Ovary (tissue), 9 donors: ENCODE measurements around the gene NSUN6. TPM values are rescaled to one million over a fixed set of nuclear protein-coding genes. Genes with fewer than 3 reads are reported as not detected.

Experiments
- DNase-seq, 5 donors: peaks; one replicate each; pipeline ENCODE4 v3.0.0-alpha.2; 2019 to 2020
- H3K27ac ChIP-seq, 2 donors: fragments of 200-600 bp; one replicate each; pipeline versions ENCODE4 v1.5.1 to v1.8.0; 2019 to 2022
- H3K27me3 ChIP-seq: fragments of 200-600 bp; one replicate; pipeline ENCODE4 v1.8.0; 2022
- H3K36me3 ChIP-seq: fragments of 200-600 bp; sonication (generic); one replicate; pipeline ENCODE4 v1.5.1; 2019
- H3K4me1 ChIP-seq: one replicate; pipeline ENCODE4 v1.8.1; 2013; ENCODE audit warnings: mild to moderate bottlenecking, moderate library complexity; ENCODE audit not compliant: insufficient read depth
- H3K4me3 ChIP-seq: fragments of 200-600 bp; sonication (generic); one replicate; pipeline ENCODE4 v1.5.1; 2017
- H3K9me3 ChIP-seq, 2 donors: fragments of 200-600 bp in 1 of 2; sonication (generic) in 1 of 2; one replicate each; pipeline versions ENCODE4 v1.5.1 to v1.8.1; 2013 to 2019; ENCODE audit warnings: mild to moderate bottlenecking in 1 of 2, moderate library complexity in 1 of 2
- EP300 ChIP-seq: sonication (generic); formaldehyde crosslinking; IDR thresholded peaks from one replicate; pipeline ENCODE4 v1.6.1; 2017; ENCODE audit warnings: antibody characterized with exemption
- POLR2A ChIP-seq: fragments of 450-650 bp; IDR thresholded peaks from one replicate; pipeline ENCODE4 v1.6.1; 2017; ENCODE audit warnings: antibody characterized with exemption, mild to moderate bottlenecking, moderate library complexity
- WGBS, 3 donors: extraction: QIAGEN DNeasy Blood & Tissue Kit in 1 of 3; methylation state at CpG; one replicate each; pipeline versions ENCODE4 v1.1.5 to v1.1.7; 2013 to 2017; 5-methylcytosine and 5-hydroxymethylcytosine counted together
- intact Hi-C, 4 donors: fragments of 100-400 bp; cut with DNase I; formaldehyde crosslinking; loops; one replicate each; pipeline versions ENCODE4 v1.11.0 to v1.15.1; 2022 to 2023
- polyA plus RNA-seq, 2 donors: library from polyadenylated mRNA; stranded (reverse); fragments of 200-250 nt in 1 of 2; fragments of 350-450 nt in 1 of 2; fragmentation: Illumina TruSeq in 1 of 2; extraction: RNeasy Lipid Tissue Mini Kit (QIAGEN cat#74804) in 1 of 2; gene quantifications; one replicate each; pipeline ENCODE4 v1.2.3, GENCODE V29; 2013 to 2014
- total RNA-seq, 7 donors: library from RNA; depleted of rRNA in 2 of 7; stranded (reverse); fragments of >200 nt in 2 of 7; fragmentation: NEBNext Ultra II Directional in 3 of 7; extraction: Animal tissue kit (Norgen Biotek cat#: 25700) in 3 of 7; gene quantifications; one replicate each; pipeline versions ENCODE4 v1.1.0 to v1.2.4, GENCODE V29; 2016 to 2023
- TF ChIP-seq, protein P1 (sequence below), 3 donors: fragments of 450-650 bp in 2 of 3; fragments of 200-600 bp in 1 of 3; IDR thresholded peaks; one replicate each; pipeline versions ENCODE4 v1.5.1 to v1.8.0; 2016 to 2022; ENCODE audit warnings: antibody characterized with exemption in 3 of 3, mild to moderate bottlenecking in 1 of 3
- donor health status: DM: no; HTN: no; CAD: no; lungs with moderate emphysema.
- donor health status: DM: no; HTN: no; CAD: no.
- donor health status: Bipolar disorder and iron deficiency.
- donor health status: DM: yes; HTN: yes; CAD: no.
- donor health status: DM: no; HTN: no; CAD: no.
- donor health status: DM: yes; HTN: yes; CAD: no.

The NSUN6 gene
- total and polyA plus RNA-seq, 9 donors: 8.9 to 19.5 (median 15.0) TPM

GRCh38 chr10:18516851-18517250 is 134.5 kb downstream of the NSUN6 start:
- Histone ChIP-seq H3K9me3 (no peaks in the 10 kb centered on the region), H3K27ac (no peak overlapping the region), H3K4me3 (no peak overlapping the region), H3K4me1 (no peaks in the 10 kb centered on the region), H3K36me3 (no peaks in the 10 kb centered on the region), H3K27me3 (no peaks in the 10 kb centered on the region)
- TF ChIP-seq EP300 (no peak), POLR2A (no peak)
- TF ChIP-seq, protein P1, sequence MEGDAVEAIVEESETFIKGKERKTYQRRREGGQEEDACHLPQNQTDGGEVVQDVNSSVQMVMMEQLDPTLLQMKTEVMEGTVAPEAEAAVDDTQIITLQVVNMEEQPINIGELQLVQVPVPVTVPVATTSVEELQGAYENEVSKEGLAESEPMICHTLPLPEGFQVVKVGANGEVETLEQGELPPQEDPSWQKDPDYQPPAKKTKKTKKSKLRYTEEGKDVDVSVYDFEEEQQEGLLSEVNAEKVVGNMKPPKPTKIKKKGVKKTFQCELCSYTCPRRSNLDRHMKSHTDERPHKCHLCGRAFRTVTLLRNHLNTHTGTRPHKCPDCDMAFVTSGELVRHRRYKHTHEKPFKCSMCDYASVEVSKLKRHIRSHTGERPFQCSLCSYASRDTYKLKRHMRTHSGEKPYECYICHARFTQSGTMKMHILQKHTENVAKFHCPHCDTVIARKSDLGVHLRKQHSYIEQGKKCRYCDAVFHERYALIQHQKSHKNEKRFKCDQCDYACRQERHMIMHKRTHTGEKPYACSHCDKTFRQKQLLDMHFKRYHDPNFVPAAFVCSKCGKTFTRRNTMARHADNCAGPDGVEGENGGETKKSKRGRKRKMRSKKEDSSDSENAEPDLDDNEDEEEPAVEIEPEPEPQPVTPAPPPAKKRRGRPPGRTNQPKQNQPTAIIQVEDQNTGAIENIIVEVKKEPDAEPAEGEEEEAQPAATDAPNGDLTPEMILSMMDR (IDR thresholded peaks at IDR 0.05): no peak
- 92 to 94% (median 92%) methylated on average over 3 of the region's 3 CpGs for WGBS, 3 donors
- no peak for DNase-seq
- intact Hi-C loops: no loop called here

DNA sequence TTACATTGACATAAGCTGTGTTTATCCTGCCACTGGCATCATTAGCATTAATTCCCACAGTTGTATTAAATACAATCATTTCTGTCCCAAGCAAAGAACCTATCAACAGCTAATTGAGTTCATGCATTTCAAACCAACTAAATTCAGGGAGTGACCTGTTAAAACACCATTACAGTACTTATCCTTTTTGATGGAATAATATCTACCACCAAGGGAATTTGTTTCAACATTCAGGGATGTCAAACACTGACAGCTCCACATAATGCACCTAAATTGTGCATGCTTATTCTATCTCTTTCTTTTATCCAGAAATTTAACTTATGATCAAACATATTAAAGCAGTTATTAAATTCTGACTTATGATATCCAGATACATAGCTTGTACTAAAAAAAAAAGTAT is 136.8 kb downstream of the NSUN6 start:
- no peak overlapping the region for H3K4me3 ChIP-seq
- H3K27me3 ChIP-seq: no peaks in the 10 kb centered on the region
- no peak overlapping the region for H3K27ac ChIP-seq
- no peaks in the 10 kb centered on the region for H3K36me3 ChIP-seq
- H3K9me3 ChIP-seq: no peaks in the 10 kb centered on the region
- TF ChIP-seq EP300 (no peak), POLR2A (no peak)
- TF ChIP-seq, protein P1 (IDR thresholded peaks at IDR 0.05): no peak
- intact Hi-C loops: no loop called here
- H3K4me1 ChIP-seq: no peaks in the 10 kb centered on the region
- no peak for DNase-seq

GRCh38 chr10:18508587-18508986 is 142.8 kb downstream of the NSUN6 start:
- H3K4me3 ChIP-seq: no peak overlapping the region
- H3K27ac ChIP-seq: no peak overlapping the region
- no peaks in the 10 kb centered on the region for H3K9me3 ChIP-seq
- WGBS, 3 donors: 78 to 87% (median 86%) methylated on average over 4 of the region's 4 CpGs
- H3K4me1 ChIP-seq: peaks cover 1% of the 10 kb centered on the region
- TF ChIP-seq POLR2A (no peak), EP300 (no peak)
- TF ChIP-seq, protein P1 (IDR thresholded peaks at IDR 0.05): no peak
- no peaks in the 10 kb centered on the region for H3K27me3 ChIP-seq
- intact Hi-C loops: no loop called here
- no peaks in the 10 kb centered on the region for H3K36me3 ChIP-seq
- DNase-seq: no peak

- intact Hi-C loops: no loop called here
- no peak overlapping the region for H3K4me3 ChIP-seq
Observed at GRCh38 chr10:18505456-18506118, 145.8 kb downstream of the NSUN6 start.

More at GRCh38 chr10:18505456-18506118, 145.8 kb downstream of the NSUN6 start:
- H3K9me3 ChIP-seq: no peaks in the 10 kb centered on the region
- no peak for TF ChIP-seq POLR2A
- TF ChIP-seq, protein P1 (IDR thresholded peaks at IDR 0.05): no peak
- TF ChIP-seq EP300: no peak
- WGBS, 3 donors: 11 to 40% (median 17%) methylated on average over 11 of the region's 11 CpGs
- no peaks in the 10 kb centered on the region for H3K36me3 ChIP-seq
- no peak overlapping the region for H3K27ac ChIP-seq
- DNase-seq: no peak
- peaks cover 1% of the 10 kb centered on the region for H3K4me1 ChIP-seq
- H3K27me3 ChIP-seq: no peaks in the 10 kb centered on the region
